A673 (cell line): ENCODE data around the gene LHFPL2.

Source experiments
- CTCF ChIP-seq: fragments of 300-800, 200-600 bp; sonication (generic); conservative IDR thresholded peaks from 2 replicates; pipeline ENCODE4 v1.5.1; 2017; ENCODE audit warnings: low read depth, mild to moderate bottlenecking, antibody characterized with exemption, low read length, moderate library complexity, mixed read lengths
- EZH2 ChIP-seq: fragments of 200-600 bp; sonication (generic); IDR thresholded peaks from 2 replicates; pipeline ENCODE4 v1.6.1; 2017; ENCODE audit warnings: borderline replicate concordance, low read depth, mild to moderate bottlenecking, mixed read lengths, antibody characterized with exemption, low read length; ENCODE audit not compliant: poor library complexity, severe bottlenecking

GRCh38 chr5:78622302-78622971, 26.1 kb downstream of the LHFPL2 start:
- TF ChIP-seq CTCF, result no peak
- TF ChIP-seq EZH2, result no peak
